B cell (primary cell): ENCODE measurements around the gene CCR5AS.

Source experiments
- ATAC-seq: fragments of 200-7000 bp; cut with Tn5 transposase; one replicate; pipeline ENCODE4 v1.10.0; 2021; ENCODE audit warnings: low read depth, mild to moderate bottlenecking, moderate number of reproducible peaks, moderate library complexity
- CTCF ChIA-PET: fragments of 350-600 bp; sonication (Branson Sonifier 250); formaldehyde crosslinking; loops from one replicate; lab custom pipeline; 2021; ENCODE audit warnings: antibody characterized with exemption, inconsistent platforms; lab: Charles Lee
- POLR2A ChIA-PET: fragments of 350-600 bp; sonication (Branson Sonifier 250); formaldehyde crosslinking; loops from one replicate; lab custom pipeline; 2021; ENCODE audit warnings: antibody characterized with exemption; lab: Charles Lee
- DNase-seq: peaks from one replicate; pipeline ENCODE4 v3.0.0; 2013
- H2AFZ ChIP-seq: 2 replicates; pipeline ENCODE4 v1.6.1; 2012; ENCODE audit warnings: mild to moderate bottlenecking, low read depth, low read length; ENCODE audit not compliant: insufficient read depth, poor library complexity, severe bottlenecking
- H3K27ac ChIP-seq, 2 donors: 1 replicate in 1 of 2; 2 replicates in 1 of 2; pipeline ENCODE4 v1.5.1; 2012 to 2013; ENCODE audit warnings: low read length in 2 of 2, mild to moderate bottlenecking in 2 of 2, moderate library complexity in 1 of 2
- H3K27me3 ChIP-seq, 4 experiments: fragments of 200-600 bp in 1 of 4; sonication (generic) in 1 of 4; replicated peaks in 1 of 4; 1 replicate in 2 of 4; 2 replicates in 2 of 4; pipeline versions ENCODE4 v1.6.1 to v1.7.0; 2013 to 2016; ENCODE audit warnings: low read length in 3 of 4, mild to moderate bottlenecking in 2 of 4, mixed read lengths in 1 of 4, moderate library complexity in 1 of 4; ENCODE audit not compliant: insufficient read depth in 4 of 4, control insufficient read depth in 3 of 4; ENCODE audit errors: control extremely low read depth in 1 of 4
- H3K36me3 ChIP-seq, 2 experiments: replicated peaks in 1 of 2; 1 replicate in 1 of 2; 2 replicates in 1 of 2; pipeline versions ENCODE4 v1.6.1 to v1.7.1; 2013; ENCODE audit warnings: low read length in 1 of 2; ENCODE audit not compliant: insufficient read depth in 2 of 2, control insufficient read depth in 1 of 2; ENCODE audit errors: control extremely low read depth in 1 of 2, extremely low read depth in 1 of 2
- H3K4me1 ChIP-seq, 2 donors: fragments of 200-600 bp in 1 of 2; sonication (generic) in 1 of 2; 1 replicate in 1 of 2; 2 replicates in 1 of 2; pipeline versions ENCODE4 v1.5.1 to v1.6.1; 2013 to 2017; ENCODE audit warnings: low read length in 2 of 2; ENCODE audit not compliant: control insufficient read depth in 2 of 2, insufficient read depth in 2 of 2
- H3K4me2 ChIP-seq: replicated peaks from 2 replicates; pipeline ENCODE3; 2012; ENCODE audit warnings: mild to moderate bottlenecking, low read depth, low read length; ENCODE audit not compliant: poor library complexity, severe bottlenecking
- H3K4me3 ChIP-seq, 5 experiments: fragments of 200-600 bp in 1 of 5; sonication (generic) in 1 of 5; 1 replicate in 3 of 5; 2 replicates in 2 of 5; pipeline versions ENCODE4 v1.5.1 to v1.7.0; 2011 to 2016; ENCODE audit warnings: low read length in 4 of 5, mild to moderate bottlenecking in 4 of 5, low read depth in 2 of 5, control low read depth in 1 of 5, moderate library complexity in 1 of 5; ENCODE audit not compliant: insufficient read depth in 1 of 5; ENCODE audit errors: control extremely low read depth in 1 of 5, extremely low read depth in 1 of 5
- H3K79me2 ChIP-seq: fragments of 200-600 bp; sonication (generic); one replicate; pipeline ENCODE4 v1.6.0; 2016; ENCODE audit warnings: low read length; ENCODE audit not compliant: control insufficient read depth, insufficient read depth
- H3K9ac ChIP-seq: fragments of 200-600 bp; sonication (generic); 2 replicates; pipeline ENCODE4 v1.6.1; 2017; ENCODE audit warnings: mild to moderate bottlenecking, low read length, moderate library complexity
- H3K9me3 ChIP-seq, 3 donors: one replicate each; pipeline versions ENCODE4 v1.6.1 to v1.7.1; 2013; ENCODE audit warnings: low read length in 2 of 3; ENCODE audit not compliant: control insufficient read depth in 2 of 3, insufficient read depth in 1 of 3; ENCODE audit errors: control extremely low read depth in 1 of 3
- H4K20me1 ChIP-seq: 2 replicates; pipeline ENCODE4 v1.6.0; 2012; ENCODE audit warnings: mild to moderate bottlenecking, low read length; ENCODE audit not compliant: insufficient read depth, control insufficient read depth, poor library complexity, severe bottlenecking
- H3K27ac Mint-ChIP-seq: one replicate; pipeline ENCODE4 v1.8.0; 2021; ENCODE audit warnings: mixed read lengths
- H3K27me3 Mint-ChIP-seq: one replicate; pipeline ENCODE4 v1.8.0; 2021; ENCODE audit warnings: mixed read lengths
- H3K4me1 Mint-ChIP-seq: one replicate; pipeline ENCODE4 v1.8.0; 2021; ENCODE audit warnings: mixed read lengths
- H3K4me3 Mint-ChIP-seq: one replicate; pipeline ENCODE4 v1.8.0; 2021; ENCODE audit warnings: mixed read lengths
- H3K9me3 Mint-ChIP-seq: one replicate; pipeline ENCODE4 v1.8.0; 2022; ENCODE audit warnings: mixed read lengths; ENCODE audit not compliant: insufficient read depth
- CTCF ChIP-seq: fragments of 200-600 bp; IDR thresholded peaks from one replicate; pipeline ENCODE4 v1.8.0; 2022; ENCODE audit warnings: antibody characterized with exemption, mild to moderate bottlenecking
- EZH2 ChIP-seq: IDR thresholded peaks from 2 replicates; pipeline ENCODE4 v1.6.1; 2012; ENCODE audit warnings: borderline replicate concordance, low read depth, mild to moderate bottlenecking, moderate library complexity, low read length; ENCODE audit not compliant: insufficient read depth, poor library complexity, severe bottlenecking
- WGBS: methylation state at CpG from one replicate; pipeline ENCODE4 v1.1.5; 2013; ENCODE audit warnings: missing lambda C conversion rate; ENCODE audit not compliant: insufficient coverage; 5-methylcytosine and 5-hydroxymethylcytosine counted together
- intact Hi-C: fragments of 100-400 bp; cut with micrococcal nuclease; formaldehyde crosslinking; loops from one replicate; pipeline ENCODE4 v1.10.0; 2022

CCR5AS gene

GRCh38 chr3:46440531-46441294, 33.8 kb upstream of the CCR5AS start:
- no peaks in the 10 kb centered on the region for H3K9me3 ChIP-seq
- no peak overlapping the region for H3K4me3 ChIP-seq
- no peaks in the 10 kb centered on the region for H3K36me3 ChIP-seq
- H3K27me3 ChIP-seq: no peaks in the 10 kb centered on the region
- H2AFZ ChIP-seq: no peak overlapping the region
- ChIA-PET POLR2A (no interaction called here), CTCF (no interaction called here)
- H3K4me2 ChIP-seq: peak overlapping the region; percentile 41
- no peaks in the 10 kb centered on the region for H3K27me3 Mint-ChIP-seq
- peak overlapping the region; percentile 34 for H3K27ac Mint-ChIP-seq
- H3K9me3 Mint-ChIP-seq: no peaks in the 10 kb centered on the region
- H3K9ac ChIP-seq: peak overlapping the region; percentile 8
- DNase-seq: peak; percentile 67
- peak overlapping the region in 1 of 2 donors; percentile 52 for H3K27ac ChIP-seq
- 13% methylated on average over 1 of the region's 4 CpGs for WGBS
- H3K4me3 Mint-ChIP-seq: peak overlapping the region; percentile 60
- H4K20me1 ChIP-seq: no peaks in the 10 kb centered on the region
- peak; percentile 84 for ATAC-seq
- peaks cover 31% of the 10 kb centered on the region for H3K4me1 Mint-ChIP-seq
- peaks cover 32 to 33% of the 10 kb centered on the region in 2 donors for H3K4me1 ChIP-seq
- intact Hi-C loops: loop anchor here (5.0 kb wide), 2 partner anchors 163 to 363 kb away; no protein-coding TSS in a partner anchor
- TF ChIP-seq EZH2 (no peak), CTCF (no peak)
- no peaks in the 10 kb centered on the region for H3K79me2 ChIP-seq

- no peak overlapping the region for H2AFZ ChIP-seq
- POLR2A ChIA-PET: interaction anchor here (0.6 kb wide), 1 partner anchor 63 kb away, joined by 5 read pairs; no protein-coding TSS in a partner anchor
- no peak overlapping the region for H3K4me3 Mint-ChIP-seq
These were observed 32.0 kb upstream of the CCR5AS start for GRCh38 chr3:46438831-46439230.

More at GRCh38 chr3:46438831-46439230, 32.0 kb upstream of the CCR5AS start:
- intact Hi-C loops: loop anchor here (2.0 kb wide), 1 partner anchor 50 kb away; no protein-coding TSS in a partner anchor
- H4K20me1 ChIP-seq: no peaks in the 10 kb centered on the region
- peak overlapping the region; percentile 33 for H3K27ac Mint-ChIP-seq
- no peaks in the 10 kb centered on the region for H3K27me3 Mint-ChIP-seq
- no peak for TF ChIP-seq CTCF
- no peak for TF ChIP-seq EZH2
- no peak overlapping the region for H3K4me2 ChIP-seq
- DNase-seq: peak; percentile 23
- H3K36me3 ChIP-seq: no peaks in the 10 kb centered on the region
- no peak overlapping the region for H3K4me3 ChIP-seq
- no peaks in the 10 kb centered on the region for H3K27me3 ChIP-seq
- no peaks in the 10 kb centered on the region for H3K79me2 ChIP-seq
- peaks cover 31% of the 10 kb centered on the region for H3K4me1 Mint-ChIP-seq
- no peak overlapping the region for H3K9ac ChIP-seq
- CTCF ChIA-PET: interaction anchor here (0.8 to 1.7 kb wide), 5 partner anchors 11 to 162 kb away, joined by 3 to 5 read pairs (median 4); no protein-coding TSS in a partner anchor
- no peaks in the 10 kb centered on the region for H3K9me3 Mint-ChIP-seq
- H3K27ac ChIP-seq: no peak overlapping the region
- ATAC-seq: no peak
- 63% methylated on average over 3 of the region's 3 CpGs for WGBS
- peaks cover 32 to 33% of the 10 kb centered on the region in 2 donors for H3K4me1 ChIP-seq
- H3K9me3 ChIP-seq: no peaks in the 10 kb centered on the region
